NCI-H128 (cell line): ENCODE measurements around the gene SOX9.

ENCODE experiments used
- DNase-seq: peaks from one replicate; lab custom pipeline; 2025; ENCODE audit not compliant: unreplicated experiment; lab: John Stamatoyannopoulos, UW

Gene SOX9

GRCh38 chr17:72158895-72159885 is 38.4 kb downstream of the SOX9 start:
- DNase-seq = no peak

GRCh38 chr17:72162569-72162968 is 41.7 kb downstream of the SOX9 start:
- DNase-seq = no peak

GRCh38 chr17:72163474-72163873 is 42.7 kb downstream of the SOX9 start:
- no peak for DNase-seq

- no peak for DNase-seq
Measured at GRCh38 chr17:72164158-72164739, 43.4 kb downstream of the SOX9 start.

GRCh38 chr17:72165192-72165866 is 44.5 kb downstream of the SOX9 start:
- DNase-seq = no peak

GRCh38 chr17:72165867-72166439 is 45.1 kb downstream of the SOX9 start:
- no peak for DNase-seq

- DNase-seq = no peak
Measured at GRCh38 chr17:72167593-72167992, 46.8 kb downstream of the SOX9 start.

- DNase-seq = no peak
Measured at GRCh38 chr17:72169823-72170222, 49.0 kb downstream of the SOX9 start.

- DNase-seq = no peak
Measured at GRCh38 chr17:72171703-72172667, 51.2 kb downstream of the SOX9 start.

- no peak for DNase-seq
Measured at GRCh38 chr17:72173499-72174116, 52.8 kb downstream of the SOX9 start.

- no peak for DNase-seq
Measured at GRCh38 chr17:72175263-72175662, 54.4 kb downstream of the SOX9 start.
